Brain pericyte (primary cell): ENCODE results near the gene SLC38A9.

Experiments used
- DNase-seq: peaks from one replicate; pipeline ENCODE4 v3.0.0-alpha.2; 2012; ENCODE audit warnings: low read depth, low spot score

SLC38A9 gene

DNA sequence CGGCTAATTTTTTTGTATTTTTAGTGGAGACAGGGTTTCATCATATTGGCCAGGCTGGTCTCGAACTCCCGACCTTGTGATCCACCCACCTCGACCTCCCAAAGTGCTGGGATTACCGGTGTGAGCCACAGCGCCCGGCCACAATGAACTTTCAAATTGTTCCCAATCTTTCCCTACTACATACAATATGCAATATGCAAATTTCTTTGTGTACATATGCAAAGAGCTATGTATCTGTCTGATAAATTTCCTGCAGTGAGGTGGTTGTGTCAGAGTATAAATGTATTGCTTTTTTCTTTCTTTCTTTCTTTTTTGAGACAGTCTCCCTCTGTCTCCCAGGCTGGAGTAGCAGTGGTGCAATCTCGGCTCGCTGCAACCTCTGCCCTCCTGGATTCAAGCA is 128.5 kb downstream of the SLC38A9 start:
- DNase-seq, result no peak

DNA sequence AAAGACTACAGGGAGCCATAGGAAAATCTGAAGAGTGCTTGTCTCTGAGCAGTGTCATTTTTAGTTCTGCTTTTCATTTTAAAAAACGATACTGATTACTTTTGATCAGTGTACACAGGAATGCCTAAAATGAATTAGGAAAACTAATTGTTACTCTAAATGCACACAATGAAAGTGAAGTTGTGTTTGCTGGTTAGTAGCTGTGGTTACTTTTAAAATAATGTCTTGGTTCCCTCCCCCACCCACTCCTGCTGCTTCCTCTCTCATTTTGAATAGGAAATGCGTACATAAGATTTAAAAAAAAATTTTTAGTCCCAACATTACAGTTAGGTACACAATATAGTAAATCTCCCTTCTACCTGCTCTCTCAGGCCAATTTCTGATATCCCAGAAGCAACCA is 129.9 kb downstream of the SLC38A9 start:
- DNase-seq, result no peak

DNA sequence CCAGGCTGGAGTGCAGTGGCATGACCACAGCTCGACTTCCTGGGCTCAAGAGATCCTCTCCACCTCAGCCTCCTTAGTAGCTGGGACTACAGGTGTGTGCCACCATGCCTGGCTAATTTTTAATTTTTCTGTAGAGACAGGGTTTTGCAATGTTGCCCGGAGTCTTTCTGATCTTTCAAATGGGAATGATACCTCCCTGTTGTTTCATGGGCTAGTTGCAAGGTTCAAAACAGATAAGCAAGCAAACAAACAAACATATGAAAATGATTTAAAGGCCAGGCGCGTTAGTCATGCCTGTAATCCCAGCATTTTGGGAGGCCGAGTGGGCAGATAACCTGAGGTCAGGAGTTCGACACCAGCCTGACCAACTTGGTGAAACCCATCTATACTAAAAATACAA is 132.1 kb downstream of the SLC38A9 start:
- DNase-seq, result no peak

DNA sequence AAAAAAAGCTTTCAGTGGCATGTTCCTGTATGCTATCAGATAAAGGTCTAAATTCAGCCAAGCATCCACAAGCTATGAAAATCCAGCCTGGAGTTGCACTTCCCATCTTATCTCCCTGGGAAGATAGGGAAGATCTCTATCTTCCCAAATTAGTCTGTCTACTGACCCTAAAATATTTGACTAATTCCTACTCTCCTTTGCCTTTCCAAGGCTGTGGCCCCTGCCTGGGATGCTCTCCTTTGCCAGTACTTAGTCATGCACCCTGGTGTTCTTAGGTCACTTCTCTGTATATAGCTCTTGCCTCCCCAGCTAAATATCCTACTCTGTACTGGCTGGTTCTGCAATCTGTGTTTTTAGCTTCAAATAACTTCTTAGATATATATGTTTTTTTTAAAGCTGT is 133.4 kb downstream of the SLC38A9 start:
- DNase-seq, result no peak

DNA sequence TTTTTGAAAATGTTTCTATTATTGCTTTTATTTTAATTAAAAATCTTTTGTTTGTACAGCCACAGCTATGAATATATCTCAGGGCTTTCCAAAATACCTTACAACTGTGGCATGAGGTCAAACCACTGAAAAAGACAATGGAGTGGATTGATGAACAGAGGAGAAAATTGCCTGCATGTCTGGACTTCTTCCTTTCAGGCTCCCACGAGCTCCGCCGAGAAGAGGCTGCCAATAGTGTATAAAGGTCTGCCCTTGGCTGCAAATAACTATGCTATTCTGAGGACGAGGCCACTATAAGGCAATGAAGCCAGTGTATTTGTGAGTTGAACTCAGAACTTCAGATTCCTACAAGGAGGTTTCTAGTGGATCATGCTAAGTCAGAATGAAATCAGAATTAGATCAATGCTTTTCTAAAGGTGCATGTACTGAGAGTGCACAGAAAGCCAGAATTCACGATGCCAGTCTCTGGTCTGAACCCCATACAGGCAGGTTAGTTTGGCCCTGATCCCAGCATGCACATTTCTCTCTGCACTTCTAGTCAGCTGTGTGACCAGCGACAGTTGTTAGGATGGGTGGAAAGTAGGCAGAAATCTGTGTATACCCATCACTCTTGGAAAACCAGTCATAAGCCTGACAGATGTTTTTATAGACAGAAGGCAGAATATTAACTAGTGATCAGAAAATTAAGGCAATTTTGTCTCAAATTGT is 134.6 kb downstream of the SLC38A9 start:
- DNase-seq, result no peak

DNA sequence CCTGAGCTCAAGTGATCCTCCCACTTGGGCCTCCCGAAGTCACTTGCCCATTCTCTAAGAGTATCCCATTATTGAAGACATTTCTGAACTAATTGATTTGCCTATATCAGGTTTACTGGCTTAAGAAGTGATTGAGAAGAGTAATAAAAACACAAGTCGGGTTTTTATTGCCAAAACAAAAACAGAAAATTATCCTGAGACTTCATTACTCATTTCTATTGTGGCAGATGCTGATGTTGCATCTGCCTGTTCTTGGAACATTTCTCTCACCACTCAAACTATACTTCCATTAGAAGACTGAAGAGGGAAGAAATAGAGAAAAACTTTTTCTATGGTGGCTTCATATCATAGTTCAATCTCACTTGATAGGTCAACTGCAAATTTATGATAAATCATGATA is 135.5 kb downstream of the SLC38A9 start:
- DNase-seq, result no peak
